ENCODE measurements around the gene TMEM229B.

Gene TMEM229B

GRCh38 chr14:67435603-67436002 lies 52.9 kb downstream of the TMEM229B start:
- Histone ChIP-seq H2AFZ (ENCODE audit: low read length) (no peak overlapping the region), H3K9ac (ENCODE audit: low read depth, low read length, poor library complexity, severe bottlenecking) (no peak overlapping the region), H3K9me3 (ENCODE audit: insufficient read depth, low read depth, low read length) (no peaks in the 10 kb centered on the region), H3K27me3 (ENCODE audit: insufficient read depth, low read length, poor library complexity, severe bottlenecking) (no peaks in the 10 kb centered on the region), H3F3A (ENCODE audit: low read depth) (no peaks in the 10 kb centered on the region), H4K20me1 (ENCODE audit: insufficient read depth, low read length, poor library complexity, severe bottlenecking) (no peaks in the 10 kb centered on the region), H3K4me1 (ENCODE audit: insufficient read depth, low read length, poor library complexity, severe bottlenecking) (no peaks in the 10 kb centered on the region), H3K9me2 (replicated peaks; ENCODE audit: low read depth, low read length) (no peaks in the 10 kb centered on the region), H3K4me3 (ENCODE audit: low read length, poor library complexity, severe bottlenecking) (no peak overlapping the region), H3K79me2 (ENCODE audit: insufficient read depth, low read length) (no peaks in the 10 kb centered on the region), H3K4me2 (ENCODE audit: low read depth, low read length, poor library complexity, severe bottlenecking) (no peak overlapping the region), H3K36me3 (ENCODE audit: insufficient read depth, low read length) (no peaks in the 10 kb centered on the region)
- no peak for TF ChIP-seq EZH2phosphoT487 (IDR thresholded peaks at IDR 0.05; ENCODE audit: borderline replicate concordance)
- no peak for TF ChIP-seq CTCF (conservative IDR thresholded peaks at IDR 0.05; ENCODE audit: low read length)

GRCh38 chr14:67432050-67432564 lies 56.4 kb downstream of the TMEM229B start:
- H3K9ac ChIP-seq (ENCODE audit: low read depth, low read length, poor library complexity, severe bottlenecking) = no peak overlapping the region
- H3K27me3 ChIP-seq (ENCODE audit: insufficient read depth, low read length, poor library complexity, severe bottlenecking) = no peaks in the 10 kb centered on the region
- no peaks in the 10 kb centered on the region for H3F3A ChIP-seq (ENCODE audit: low read depth)
- H3K4me3 ChIP-seq (ENCODE audit: low read length, poor library complexity, severe bottlenecking) = no peak overlapping the region
- no peaks in the 10 kb centered on the region for H3K36me3 ChIP-seq (ENCODE audit: insufficient read depth, low read length)
- no peaks in the 10 kb centered on the region for H3K9me2 ChIP-seq (replicated peaks; ENCODE audit: low read depth, low read length)
- H4K20me1 ChIP-seq (ENCODE audit: insufficient read depth, low read length, poor library complexity, severe bottlenecking) = no peaks in the 10 kb centered on the region
- no peak for TF ChIP-seq CTCF (conservative IDR thresholded peaks at IDR 0.05; ENCODE audit: low read length)
- no peak for TF ChIP-seq EZH2phosphoT487 (IDR thresholded peaks at IDR 0.05; ENCODE audit: borderline replicate concordance)
- H2AFZ ChIP-seq (ENCODE audit: low read length) = 0 out of 2 replicates have a peak overlapping the region, but pooled peaks have one; percentile 8
- H3K4me2 ChIP-seq (ENCODE audit: low read depth, low read length, poor library complexity, severe bottlenecking) = no peak overlapping the region
- H3K9me3 ChIP-seq (ENCODE audit: insufficient read depth, low read depth, low read length) = no peaks in the 10 kb centered on the region
- H3K4me1 ChIP-seq (ENCODE audit: insufficient read depth, low read length, poor library complexity, severe bottlenecking) = no peaks in the 10 kb centered on the region
- H3K79me2 ChIP-seq (ENCODE audit: insufficient read depth, low read length) = no peaks in the 10 kb centered on the region

GRCh38 chr14:67429510-67430205 lies 58.9 kb downstream of the TMEM229B start:
- H3K27me3 ChIP-seq (ENCODE audit: insufficient read depth, low read length, poor library complexity, severe bottlenecking) = no peaks in the 10 kb centered on the region
- no peak overlapping the region for H3K4me3 ChIP-seq (ENCODE audit: low read length, poor library complexity, severe bottlenecking)
- no peak overlapping the region for H2AFZ ChIP-seq (ENCODE audit: low read length)
- H3F3A ChIP-seq (ENCODE audit: low read depth) = no peaks in the 10 kb centered on the region
- no peaks in the 10 kb centered on the region for H3K36me3 ChIP-seq (ENCODE audit: insufficient read depth, low read length)
- H3K9ac ChIP-seq (ENCODE audit: low read depth, low read length, poor library complexity, severe bottlenecking) = no peak overlapping the region
- no peaks in the 10 kb centered on the region for H3K79me2 ChIP-seq (ENCODE audit: insufficient read depth, low read length)
- H3K4me1 ChIP-seq (ENCODE audit: insufficient read depth, low read length, poor library complexity, severe bottlenecking) = no peaks in the 10 kb centered on the region
- no peak overlapping the region for H3K4me2 ChIP-seq (ENCODE audit: low read depth, low read length, poor library complexity, severe bottlenecking)
- H4K20me1 ChIP-seq (ENCODE audit: insufficient read depth, low read length, poor library complexity, severe bottlenecking) = no peaks in the 10 kb centered on the region
- no peaks in the 10 kb centered on the region for H3K9me2 ChIP-seq (replicated peaks; ENCODE audit: low read depth, low read length)
- TF ChIP-seq EZH2phosphoT487 (IDR thresholded peaks at IDR 0.05; ENCODE audit: borderline replicate concordance) (no peak), CTCF (conservative IDR thresholded peaks at IDR 0.05; ENCODE audit: low read length) (no peak)
- H3K9me3 ChIP-seq (ENCODE audit: insufficient read depth, low read depth, low read length) = no peaks in the 10 kb centered on the region

Data from Loucy (cell line).